ENCODE results near the gene SPEF2.

- TF ChIP-seq CTCF (conservative IDR thresholded peaks at IDR 0.05) (no peak), EZH2 (IDR thresholded peaks at IDR 0.05; ENCODE audit: low read depth) (no peak)
These were observed 47.4 kb downstream of the SPEF2 start for GRCh38 chr5:35665096-35665495.
